Measurements from ENCODE around the gene FOXP4. TPM values are rescaled to one million over a fixed set of nuclear protein-coding genes. Genes with fewer than 3 reads are reported as not detected.

Gene FOXP4
- total RNA-seq, 1 donor from 2014 or later: 41.9 TPM

- Histone ChIP-seq H3K4me3 (ENCODE audit: insufficient read depth, low read depth, low read length) (no peak overlapping the region), H2AFZ (ENCODE audit: low read depth, low read length) (no peak overlapping the region), H3K4me2 (ENCODE audit: low read length) (no peak overlapping the region), H3K9ac (ENCODE audit: low read length) (no peak overlapping the region), H3K4me1 (ENCODE audit: insufficient read depth, low read length) (peaks cover 10% of the 10 kb centered on the region), H4K20me1 (ENCODE audit: insufficient read depth, low read length) (peaks cover 95% of the 10 kb centered on the region), H3K27me3 (ENCODE audit: insufficient read depth, low read length) (no peaks in the 10 kb centered on the region), H3K36me3 (ENCODE audit: insufficient read depth, low read length) (no peaks in the 10 kb centered on the region), H3K79me2 (ENCODE audit: insufficient read depth, low read length) (peaks cover 80% of the 10 kb centered on the region), H3K9me3 (ENCODE audit: insufficient read depth, low read depth, low read length) (no peaks in the 10 kb centered on the region), H3K27ac (ENCODE audit: low read depth, low read length) (no peak overlapping the region)
- Mint-ChIP-seq H3K4me1 (ENCODE audit: low read depth, unreplicated experiment) (peaks cover 5% of the 10 kb centered on the region), H3K27ac (ENCODE audit: unreplicated experiment) (no peak overlapping the region), H3K9me3 (ENCODE audit: unreplicated experiment) (no peaks in the 10 kb centered on the region), H3K4me3 (ENCODE audit: unreplicated experiment) (no peak overlapping the region), H3K27me3 (ENCODE audit: low read depth, unreplicated experiment) (no peaks in the 10 kb centered on the region), H3K36me3 (ENCODE audit: low read depth, unreplicated experiment) (peaks cover 16% of the 10 kb centered on the region)
- no peak for TF ChIP-seq CTCF (IDR thresholded peaks at IDR 0.05; ENCODE audit: insufficient read depth, low read depth, low read length)
- TF ChIP-seq EZH2 (IDR thresholded peaks at IDR 0.05; ENCODE audit: insufficient read depth, low read length): no peak
- FAIRE-seq (no peak), DNase-seq (ENCODE audit: low read depth) (no peak)
These were observed 6.5 kb downstream of the FOXP4 start for GRCh38 chr6:41552723-41553122.

DNA sequence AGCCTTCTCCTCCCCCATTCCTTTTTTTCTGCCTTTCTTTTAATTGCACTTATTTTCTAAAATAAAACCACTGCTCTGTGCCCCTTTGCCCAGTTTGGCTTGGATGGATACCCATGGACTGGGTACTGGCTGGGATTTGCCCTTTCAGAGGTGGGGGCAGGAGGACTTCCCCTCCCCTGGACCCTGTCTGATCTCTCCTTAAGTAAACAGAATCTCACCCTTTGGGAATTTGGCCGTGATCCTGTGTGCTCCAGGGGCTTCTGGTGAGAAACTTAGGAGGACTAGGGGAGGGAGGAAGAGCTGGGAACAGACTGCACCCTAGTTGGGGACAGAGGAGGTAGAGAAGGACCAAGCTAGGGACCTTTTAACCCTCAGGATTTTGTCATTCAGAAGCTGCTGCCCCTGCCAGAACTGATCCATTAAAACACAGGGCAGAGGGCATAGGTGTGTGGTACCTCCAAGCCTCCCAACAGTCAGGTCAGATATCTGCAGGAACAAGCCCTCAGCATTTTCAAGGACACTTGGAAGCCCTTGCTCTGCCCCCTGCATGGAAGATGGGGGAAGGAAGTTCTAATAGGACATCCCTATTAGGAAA lies 7.3 kb downstream of the FOXP4 start:
- no peak overlapping the region for H3K4me2 ChIP-seq (ENCODE audit: low read length)
- no peaks in the 10 kb centered on the region for H3K27me3 ChIP-seq (ENCODE audit: insufficient read depth, low read length)
- H3K4me1 Mint-ChIP-seq (ENCODE audit: low read depth, unreplicated experiment): peaks cover 5% of the 10 kb centered on the region
- peaks cover 72% of the 10 kb centered on the region for H3K79me2 ChIP-seq (ENCODE audit: insufficient read depth, low read length)
- no peak overlapping the region for H3K9ac ChIP-seq (ENCODE audit: low read length)
- H3K27me3 Mint-ChIP-seq (ENCODE audit: low read depth, unreplicated experiment): no peaks in the 10 kb centered on the region
- TF ChIP-seq CTCF (IDR thresholded peaks at IDR 0.05; ENCODE audit: insufficient read depth, low read depth, low read length): no peak
- no peak for TF ChIP-seq EZH2 (IDR thresholded peaks at IDR 0.05; ENCODE audit: insufficient read depth, low read length)
- H3K36me3 Mint-ChIP-seq (ENCODE audit: low read depth, unreplicated experiment): peaks cover 16% of the 10 kb centered on the region
- no peak overlapping the region for H2AFZ ChIP-seq (ENCODE audit: low read depth, low read length)
- no peaks in the 10 kb centered on the region for H3K9me3 Mint-ChIP-seq (ENCODE audit: unreplicated experiment)
- H3K27ac ChIP-seq (ENCODE audit: low read depth, low read length): no peak overlapping the region
- no peak for FAIRE-seq
- H3K27ac Mint-ChIP-seq (ENCODE audit: unreplicated experiment): no peak overlapping the region
- no peak for DNase-seq (ENCODE audit: low read depth)
- no peaks in the 10 kb centered on the region for H3K9me3 ChIP-seq (ENCODE audit: insufficient read depth, low read depth, low read length)
- no peak overlapping the region for H3K4me3 ChIP-seq (ENCODE audit: insufficient read depth, low read depth, low read length)
- no peak overlapping the region for H3K4me3 Mint-ChIP-seq (ENCODE audit: unreplicated experiment)
- no peaks in the 10 kb centered on the region for H3K36me3 ChIP-seq (ENCODE audit: insufficient read depth, low read length)
- H4K20me1 ChIP-seq (ENCODE audit: insufficient read depth, low read length): peaks cover 95% of the 10 kb centered on the region
- H3K4me1 ChIP-seq (ENCODE audit: insufficient read depth, low read length): peaks cover 3% of the 10 kb centered on the region

All from astrocyte (in vitro differentiated cells and primary cell).